ENCODE results near the gene ZNF467.

The ZNF467 gene

GRCh38 chr7:149814494-149814893, 41.1 kb upstream of the ZNF467 start:
- Histone ChIP-seq H3F3A (ENCODE audit: insufficient read depth, low read length) (no peaks in the 10 kb centered on the region), H3K9me3 (replicated peaks; ENCODE audit: insufficient read depth, low read length) (no peaks in the 10 kb centered on the region), H4K20me1 (ENCODE audit: insufficient read depth, low read length) (no peaks in the 10 kb centered on the region), H2AFZ (ENCODE audit: low read length) (no peak overlapping the region), H3K27ac (ENCODE audit: low read length) (no peak overlapping the region), H3K27me3 (replicated peaks; ENCODE audit: insufficient read depth, low read length) (peaks cover 98% of the 10 kb centered on the region), H3K4me1 (ENCODE audit: low read length) (no peaks in the 10 kb centered on the region), H3K36me3 (replicated peaks; ENCODE audit: insufficient read depth, low read length) (no peaks in the 10 kb centered on the region), H3K79me2 (ENCODE audit: low read length) (no peaks in the 10 kb centered on the region), H3K4me3 (ENCODE audit: low read length) (no peak overlapping the region), H3K9ac (ENCODE audit: low read length) (no peak overlapping the region), H3K9me2 (replicated peaks; ENCODE audit: insufficient read depth, low read length) (no peaks in the 10 kb centered on the region), H3K4me2 (ENCODE audit: low read depth, low read length) (no peak overlapping the region)
- DNase-seq: no peak
- TF ChIP-seq, protein P1, sequence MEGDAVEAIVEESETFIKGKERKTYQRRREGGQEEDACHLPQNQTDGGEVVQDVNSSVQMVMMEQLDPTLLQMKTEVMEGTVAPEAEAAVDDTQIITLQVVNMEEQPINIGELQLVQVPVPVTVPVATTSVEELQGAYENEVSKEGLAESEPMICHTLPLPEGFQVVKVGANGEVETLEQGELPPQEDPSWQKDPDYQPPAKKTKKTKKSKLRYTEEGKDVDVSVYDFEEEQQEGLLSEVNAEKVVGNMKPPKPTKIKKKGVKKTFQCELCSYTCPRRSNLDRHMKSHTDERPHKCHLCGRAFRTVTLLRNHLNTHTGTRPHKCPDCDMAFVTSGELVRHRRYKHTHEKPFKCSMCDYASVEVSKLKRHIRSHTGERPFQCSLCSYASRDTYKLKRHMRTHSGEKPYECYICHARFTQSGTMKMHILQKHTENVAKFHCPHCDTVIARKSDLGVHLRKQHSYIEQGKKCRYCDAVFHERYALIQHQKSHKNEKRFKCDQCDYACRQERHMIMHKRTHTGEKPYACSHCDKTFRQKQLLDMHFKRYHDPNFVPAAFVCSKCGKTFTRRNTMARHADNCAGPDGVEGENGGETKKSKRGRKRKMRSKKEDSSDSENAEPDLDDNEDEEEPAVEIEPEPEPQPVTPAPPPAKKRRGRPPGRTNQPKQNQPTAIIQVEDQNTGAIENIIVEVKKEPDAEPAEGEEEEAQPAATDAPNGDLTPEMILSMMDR (IDR thresholded peaks at IDR 0.05; ENCODE audit: low read length): no peak
- TF ChIP-seq EZH2phosphoT487 (IDR thresholded peaks at IDR 0.05; ENCODE audit: low read length) (no peak), EZH2 (optimal IDR thresholded peaks at IDR 0.05; ENCODE audit: low read depth, low read length) (no peak)

GRCh38 chr7:149813254-149814035, 40.1 kb upstream of the ZNF467 start:
- H4K20me1 ChIP-seq (ENCODE audit: insufficient read depth, low read length): no peaks in the 10 kb centered on the region
- no peak for DNase-seq
- no peaks in the 10 kb centered on the region for H3K4me1 ChIP-seq (ENCODE audit: low read length)
- H3K9ac ChIP-seq (ENCODE audit: low read length): no peak overlapping the region
- no peaks in the 10 kb centered on the region for H3K36me3 ChIP-seq (replicated peaks; ENCODE audit: insufficient read depth, low read length)
- no peak overlapping the region for H3K27ac ChIP-seq (ENCODE audit: low read length)
- TF ChIP-seq, protein P1 (IDR thresholded peaks at IDR 0.05; ENCODE audit: low read length): no peak
- H3K9me3 ChIP-seq (replicated peaks; ENCODE audit: insufficient read depth, low read length): no peaks in the 10 kb centered on the region
- no peak overlapping the region for H3K4me3 ChIP-seq (ENCODE audit: low read length)
- H3K27me3 ChIP-seq (replicated peaks; ENCODE audit: insufficient read depth, low read length): peaks cover 97% of the 10 kb centered on the region
- H2AFZ ChIP-seq (ENCODE audit: low read length): no peak overlapping the region
- no peak overlapping the region for H3K4me2 ChIP-seq (ENCODE audit: low read depth, low read length)
- H3K9me2 ChIP-seq (replicated peaks; ENCODE audit: insufficient read depth, low read length): no peaks in the 10 kb centered on the region
- H3F3A ChIP-seq (ENCODE audit: insufficient read depth, low read length): no peaks in the 10 kb centered on the region
- no peaks in the 10 kb centered on the region for H3K79me2 ChIP-seq (ENCODE audit: low read length)

GRCh38 chr7:149811831-149812490, 38.6 kb upstream of the ZNF467 start:
- H2AFZ ChIP-seq (ENCODE audit: low read length): no peak overlapping the region
- no peaks in the 10 kb centered on the region for H3K4me1 ChIP-seq (ENCODE audit: low read length)

DNA sequence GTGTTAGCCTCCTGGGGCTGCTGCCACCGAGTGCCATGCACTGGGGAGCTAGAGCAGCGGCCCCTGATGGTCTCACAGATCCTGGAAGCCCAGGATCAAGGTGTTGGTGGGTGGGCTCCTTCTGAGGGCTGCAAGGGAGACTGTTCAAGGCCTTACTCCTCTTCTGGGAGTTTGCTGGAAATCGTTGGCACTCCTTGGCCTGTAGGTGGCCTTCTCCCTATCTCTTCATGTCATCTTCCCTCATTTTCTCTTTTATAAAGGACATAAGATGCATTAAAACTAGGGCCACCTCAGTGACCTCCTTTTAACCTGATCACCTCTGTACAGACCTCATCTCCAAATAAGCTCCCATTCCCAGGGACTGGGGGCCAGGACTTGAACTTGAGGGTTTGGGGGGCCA, 37.8 kb upstream of the ZNF467 start:
- H3K4me1 ChIP-seq (ENCODE audit: low read length): no peaks in the 10 kb centered on the region
- H3K36me3 ChIP-seq (replicated peaks; ENCODE audit: insufficient read depth, low read length): no peaks in the 10 kb centered on the region
- no peaks in the 10 kb centered on the region for H3K9me3 ChIP-seq (replicated peaks; ENCODE audit: insufficient read depth, low read length)
- DNase-seq: no peak
- H3K9me2 ChIP-seq (replicated peaks; ENCODE audit: insufficient read depth, low read length): no peaks in the 10 kb centered on the region
- no peak for TF ChIP-seq EZH2 (optimal IDR thresholded peaks at IDR 0.05; ENCODE audit: low read depth, low read length)
- TF ChIP-seq, protein P1 (IDR thresholded peaks at IDR 0.05; ENCODE audit: low read length): peak; percentile 39
- TF ChIP-seq EZH2phosphoT487 (IDR thresholded peaks at IDR 0.05; ENCODE audit: low read length): no peak
- H3F3A ChIP-seq (ENCODE audit: insufficient read depth, low read length): no peaks in the 10 kb centered on the region
- peaks cover 97% of the 10 kb centered on the region for H3K27me3 ChIP-seq (replicated peaks; ENCODE audit: insufficient read depth, low read length)
- H3K4me2 ChIP-seq (ENCODE audit: low read depth, low read length): no peak overlapping the region
- H3K4me3 ChIP-seq (ENCODE audit: low read length): no peak overlapping the region
- H2AFZ ChIP-seq (ENCODE audit: low read length): no peak overlapping the region
- no peaks in the 10 kb centered on the region for H3K79me2 ChIP-seq (ENCODE audit: low read length)
- H4K20me1 ChIP-seq (ENCODE audit: insufficient read depth, low read length): no peaks in the 10 kb centered on the region
- no peak overlapping the region for H3K27ac ChIP-seq (ENCODE audit: low read length)
- no peak overlapping the region for H3K9ac ChIP-seq (ENCODE audit: low read length)

More at GRCh38 chr7:149811831-149812490, 38.6 kb upstream of the ZNF467 start:
- no peaks in the 10 kb centered on the region for H3K9me2 ChIP-seq (replicated peaks; ENCODE audit: insufficient read depth, low read length)
- no peaks in the 10 kb centered on the region for H3K79me2 ChIP-seq (ENCODE audit: low read length)
- DNase-seq: no peak
- H4K20me1 ChIP-seq (ENCODE audit: insufficient read depth, low read length): no peaks in the 10 kb centered on the region
- TF ChIP-seq EZH2 (optimal IDR thresholded peaks at IDR 0.05; ENCODE audit: low read depth, low read length): no peak
- H3K9ac ChIP-seq (ENCODE audit: low read length): no peak overlapping the region
- H3K27ac ChIP-seq (ENCODE audit: low read length): no peak overlapping the region
- peaks cover 97% of the 10 kb centered on the region for H3K27me3 ChIP-seq (replicated peaks; ENCODE audit: insufficient read depth, low read length)
- H3F3A ChIP-seq (ENCODE audit: insufficient read depth, low read length): no peaks in the 10 kb centered on the region
- no peaks in the 10 kb centered on the region for H3K36me3 ChIP-seq (replicated peaks; ENCODE audit: insufficient read depth, low read length)
- H3K4me3 ChIP-seq (ENCODE audit: low read length): no peak overlapping the region
- H3K9me3 ChIP-seq (replicated peaks; ENCODE audit: insufficient read depth, low read length): no peaks in the 10 kb centered on the region
- no peak overlapping the region for H3K4me2 ChIP-seq (ENCODE audit: low read depth, low read length)
